Measurements from ENCODE around the gene CDK19. TPM values are rescaled to one million over a fixed set of nuclear protein-coding genes. Genes with fewer than 3 reads are reported as not detected.

CDK19 gene
- total and polyA plus RNA-seq, 2 of the 13 experiments (the other 11 are each of a cell fraction or from before 2014, with no cell fraction given): 13.4 to 27.0 TPM

DNA sequence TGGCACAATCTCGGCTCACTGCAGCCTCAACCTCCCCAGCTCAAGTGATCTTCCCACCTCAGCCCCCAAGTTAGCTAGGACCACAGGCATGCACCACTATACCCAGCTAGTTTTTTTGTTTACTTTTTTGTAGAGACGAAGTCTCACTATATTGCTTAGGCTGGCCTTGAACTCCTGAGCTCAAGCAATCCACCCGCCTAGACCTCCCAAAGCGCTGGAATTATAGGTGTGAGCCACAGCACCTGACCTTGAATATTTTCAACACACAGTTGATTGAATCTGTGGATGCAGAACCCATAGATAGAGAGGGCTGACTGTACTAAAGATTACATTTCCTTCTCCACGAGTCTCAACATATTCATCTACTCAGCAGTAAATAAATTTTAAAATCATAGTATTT, 15.6 kb downstream of the CDK19 start (continued):
- TF ChIP-seq, protein P1, sequence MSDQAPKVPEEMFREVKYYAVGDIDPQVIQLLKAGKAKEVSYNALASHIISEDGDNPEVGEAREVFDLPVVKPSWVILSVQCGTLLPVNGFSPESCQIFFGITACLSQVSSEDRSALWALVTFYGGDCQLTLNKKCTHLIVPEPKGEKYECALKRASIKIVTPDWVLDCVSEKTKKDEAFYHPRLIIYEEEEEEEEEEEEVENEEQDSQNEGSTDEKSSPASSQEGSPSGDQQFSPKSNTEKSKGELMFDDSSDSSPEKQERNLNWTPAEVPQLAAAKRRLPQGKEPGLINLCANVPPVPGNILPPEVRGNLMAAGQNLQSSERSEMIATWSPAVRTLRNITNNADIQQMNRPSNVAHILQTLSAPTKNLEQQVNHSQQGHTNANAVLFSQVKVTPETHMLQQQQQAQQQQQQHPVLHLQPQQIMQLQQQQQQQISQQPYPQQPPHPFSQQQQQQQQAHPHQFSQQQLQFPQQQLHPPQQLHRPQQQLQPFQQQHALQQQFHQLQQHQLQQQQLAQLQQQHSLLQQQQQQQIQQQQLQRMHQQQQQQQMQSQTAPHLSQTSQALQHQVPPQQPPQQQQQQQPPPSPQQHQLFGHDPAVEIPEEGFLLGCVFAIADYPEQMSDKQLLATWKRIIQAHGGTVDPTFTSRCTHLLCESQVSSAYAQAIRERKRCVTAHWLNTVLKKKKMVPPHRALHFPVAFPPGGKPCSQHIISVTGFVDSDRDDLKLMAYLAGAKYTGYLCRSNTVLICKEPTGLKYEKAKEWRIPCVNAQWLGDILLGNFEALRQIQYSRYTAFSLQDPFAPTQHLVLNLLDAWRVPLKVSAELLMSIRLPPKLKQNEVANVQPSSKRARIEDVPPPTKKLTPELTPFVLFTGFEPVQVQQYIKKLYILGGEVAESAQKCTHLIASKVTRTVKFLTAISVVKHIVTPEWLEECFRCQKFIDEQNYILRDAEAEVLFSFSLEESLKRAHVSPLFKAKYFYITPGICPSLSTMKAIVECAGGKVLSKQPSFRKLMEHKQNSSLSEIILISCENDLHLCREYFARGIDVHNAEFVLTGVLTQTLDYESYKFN (CRISPR knock-in tag; conservative IDR thresholded peaks at IDR 0.05): 0 out of 2 replicates have a peak, but pooled peaks have one; percentile 18
- TF ChIP-seq ZNF569 (CRISPR knock-in tag; IDR thresholded peaks at IDR 0.05; ENCODE audit: borderline replicate concordance) (no peak), SALL1 (CRISPR knock-in tag; IDR thresholded peaks at IDR 0.05) (peak; percentile 66), RARG (CRISPR knock-in tag; IDR thresholded peaks at IDR 0.05; ENCODE audit: low read depth) (no peak), NRL (CRISPR knock-in tag; IDR thresholded peaks at IDR 0.05; ENCODE audit: borderline replicate concordance) (no peak), RARA (CRISPR knock-in tag; IDR thresholded peaks at IDR 0.05) (peak; percentile 68), JUND (CRISPR knock-in tag; IDR thresholded peaks at IDR 0.05) (no peak), U2AF2 (IDR thresholded peaks at IDR 0.05; ENCODE audit: low read depth, low read length) (no peak), MIER2 (CRISPR knock-in tag; IDR thresholded peaks at IDR 0.05) (no peak), MTA3 (CRISPR knock-in tag; IDR thresholded peaks at IDR 0.05) (no peak), TCF12 (IDR thresholded peaks at IDR 0.05) (no peak), TCF12 (CRISPR knock-in tag; IDR thresholded peaks at IDR 0.05) (no peak), ZNF224 (CRISPR knock-in tag; IDR thresholded peaks at IDR 0.05) (no peak)
- TF ChIP-seq, protein P2, sequence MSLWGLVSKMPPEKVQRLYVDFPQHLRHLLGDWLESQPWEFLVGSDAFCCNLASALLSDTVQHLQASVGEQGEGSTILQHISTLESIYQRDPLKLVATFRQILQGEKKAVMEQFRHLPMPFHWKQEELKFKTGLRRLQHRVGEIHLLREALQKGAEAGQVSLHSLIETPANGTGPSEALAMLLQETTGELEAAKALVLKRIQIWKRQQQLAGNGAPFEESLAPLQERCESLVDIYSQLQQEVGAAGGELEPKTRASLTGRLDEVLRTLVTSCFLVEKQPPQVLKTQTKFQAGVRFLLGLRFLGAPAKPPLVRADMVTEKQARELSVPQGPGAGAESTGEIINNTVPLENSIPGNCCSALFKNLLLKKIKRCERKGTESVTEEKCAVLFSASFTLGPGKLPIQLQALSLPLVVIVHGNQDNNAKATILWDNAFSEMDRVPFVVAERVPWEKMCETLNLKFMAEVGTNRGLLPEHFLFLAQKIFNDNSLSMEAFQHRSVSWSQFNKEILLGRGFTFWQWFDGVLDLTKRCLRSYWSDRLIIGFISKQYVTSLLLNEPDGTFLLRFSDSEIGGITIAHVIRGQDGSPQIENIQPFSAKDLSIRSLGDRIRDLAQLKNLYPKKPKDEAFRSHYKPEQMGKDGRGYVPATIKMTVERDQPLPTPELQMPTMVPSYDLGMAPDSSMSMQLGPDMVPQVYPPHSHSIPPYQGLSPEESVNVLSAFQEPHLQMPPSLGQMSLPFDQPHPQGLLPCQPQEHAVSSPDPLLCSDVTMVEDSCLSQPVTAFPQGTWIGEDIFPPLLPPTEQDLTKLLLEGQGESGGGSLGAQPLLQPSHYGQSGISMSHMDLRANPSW (CRISPR knock-in tag; IDR thresholded peaks at IDR 0.05; ENCODE audit: borderline replicate concordance): no peak
- TF ChIP-seq, protein P3, sequence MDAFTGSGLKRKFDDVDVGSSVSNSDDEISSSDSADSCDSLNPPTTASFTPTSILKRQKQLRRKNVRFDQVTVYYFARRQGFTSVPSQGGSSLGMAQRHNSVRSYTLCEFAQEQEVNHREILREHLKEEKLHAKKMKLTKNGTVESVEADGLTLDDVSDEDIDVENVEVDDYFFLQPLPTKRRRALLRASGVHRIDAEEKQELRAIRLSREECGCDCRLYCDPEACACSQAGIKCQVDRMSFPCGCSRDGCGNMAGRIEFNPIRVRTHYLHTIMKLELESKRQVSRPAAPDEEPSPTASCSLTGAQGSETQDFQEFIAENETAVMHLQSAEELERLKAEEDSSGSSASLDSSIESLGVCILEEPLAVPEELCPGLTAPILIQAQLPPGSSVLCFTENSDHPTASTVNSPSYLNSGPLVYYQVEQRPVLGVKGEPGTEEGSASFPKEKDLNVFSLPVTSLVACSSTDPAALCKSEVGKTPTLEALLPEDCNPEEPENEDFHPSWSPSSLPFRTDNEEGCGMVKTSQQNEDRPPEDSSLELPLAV (CRISPR knock-in tag; conservative IDR thresholded peaks at IDR 0.05; ENCODE audit: low read depth): no peak
- TF ChIP-seq, protein P4, sequence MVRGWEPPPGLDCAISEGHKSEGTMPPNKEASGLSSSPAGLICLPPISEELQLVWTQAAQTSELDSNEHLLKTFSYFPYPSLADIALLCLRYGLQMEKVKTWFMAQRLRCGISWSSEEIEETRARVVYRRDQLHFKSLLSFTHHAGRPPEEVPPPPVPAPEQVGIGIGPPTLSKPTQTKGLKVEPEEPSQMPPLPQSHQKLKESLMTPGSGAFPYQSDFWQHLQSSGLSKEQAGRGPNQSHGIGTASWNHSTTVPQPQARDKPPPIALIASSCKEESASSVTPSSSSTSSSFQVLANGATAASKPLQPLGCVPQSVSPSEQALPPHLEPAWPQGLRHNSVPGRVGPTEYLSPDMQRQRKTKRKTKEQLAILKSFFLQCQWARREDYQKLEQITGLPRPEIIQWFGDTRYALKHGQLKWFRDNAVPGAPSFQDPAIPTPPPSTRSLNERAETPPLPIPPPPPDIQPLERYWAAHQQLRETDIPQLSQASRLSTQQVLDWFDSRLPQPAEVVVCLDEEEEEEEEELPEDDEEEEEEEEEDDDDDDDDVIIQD (CRISPR knock-in tag; IDR thresholded peaks at IDR 0.05; ENCODE audit: low read depth): peak; percentile 71; the same call in 1 of the 2 replicates
- TF ChIP-seq, protein P5, sequence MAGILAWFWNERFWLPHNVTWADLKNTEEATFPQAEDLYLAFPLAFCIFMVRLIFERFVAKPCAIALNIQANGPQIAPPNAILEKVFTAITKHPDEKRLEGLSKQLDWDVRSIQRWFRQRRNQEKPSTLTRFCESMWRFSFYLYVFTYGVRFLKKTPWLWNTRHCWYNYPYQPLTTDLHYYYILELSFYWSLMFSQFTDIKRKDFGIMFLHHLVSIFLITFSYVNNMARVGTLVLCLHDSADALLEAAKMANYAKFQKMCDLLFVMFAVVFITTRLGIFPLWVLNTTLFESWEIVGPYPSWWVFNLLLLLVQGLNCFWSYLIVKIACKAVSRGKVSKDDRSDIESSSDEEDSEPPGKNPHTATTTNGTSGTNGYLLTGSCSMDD (CRISPR knock-in tag; IDR thresholded peaks at IDR 0.05): no peak
- TF ChIP-seq, protein P6, sequence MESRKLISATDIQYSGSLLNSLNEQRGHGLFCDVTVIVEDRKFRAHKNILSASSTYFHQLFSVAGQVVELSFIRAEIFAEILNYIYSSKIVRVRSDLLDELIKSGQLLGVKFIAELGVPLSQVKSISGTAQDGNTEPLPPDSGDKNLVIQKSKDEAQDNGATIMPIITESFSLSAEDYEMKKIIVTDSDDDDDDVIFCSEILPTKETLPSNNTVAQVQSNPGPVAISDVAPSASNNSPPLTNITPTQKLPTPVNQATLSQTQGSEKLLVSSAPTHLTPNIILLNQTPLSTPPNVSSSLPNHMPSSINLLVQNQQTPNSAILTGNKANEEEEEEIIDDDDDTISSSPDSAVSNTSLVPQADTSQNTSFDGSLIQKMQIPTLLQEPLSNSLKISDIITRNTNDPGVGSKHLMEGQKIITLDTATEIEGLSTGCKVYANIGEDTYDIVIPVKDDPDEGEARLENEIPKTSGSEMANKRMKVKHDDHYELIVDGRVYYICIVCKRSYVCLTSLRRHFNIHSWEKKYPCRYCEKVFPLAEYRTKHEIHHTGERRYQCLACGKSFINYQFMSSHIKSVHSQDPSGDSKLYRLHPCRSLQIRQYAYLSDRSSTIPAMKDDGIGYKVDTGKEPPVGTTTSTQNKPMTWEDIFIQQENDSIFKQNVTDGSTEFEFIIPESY (CRISPR knock-in tag; IDR thresholded peaks at IDR 0.05): peak; percentile 83

Measured in HepG2 (cell line).